Measurements from ENCODE around the gene MLANA. TPM values are rescaled to one million over a fixed set of nuclear protein-coding genes. Genes with fewer than 3 reads are reported as not detected.

The MLANA gene
- total RNA-seq, 2 experiments from 2014 or later: not detected

DNA sequence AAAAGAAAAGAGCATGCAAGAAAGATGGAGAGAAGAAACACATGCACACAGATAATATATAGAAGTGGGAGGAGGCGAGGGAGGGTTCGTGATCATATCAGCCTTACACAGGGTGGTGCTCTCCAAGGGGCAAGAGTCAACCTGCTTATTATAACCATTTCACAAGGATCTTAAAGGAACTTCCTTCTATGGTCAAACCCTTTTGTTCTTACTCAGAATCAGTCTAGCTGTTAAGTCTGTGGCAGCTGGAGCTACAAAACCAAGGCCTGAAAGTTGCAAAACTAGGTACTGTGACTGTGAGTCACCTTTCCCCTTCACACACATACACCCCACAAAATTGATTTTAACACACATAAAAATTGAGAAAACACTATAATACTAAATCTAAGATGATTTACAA, 39.2 kb upstream of the MLANA start:
- POLR2A ChIA-PET: interaction anchor here (0.6 to 1.0 kb wide), 2 partner anchors 10 to 14 kb away, joined by 3 to 6 read pairs; no protein-coding TSS in a partner anchor
- H3K27me3 Mint-ChIP-seq: no peaks in the 10 kb centered on the region
- H3K4me1 Mint-ChIP-seq: peaks cover 42% of the 10 kb centered on the region
- H3K4me3 Mint-ChIP-seq: no peak overlapping the region
- H3K36me3 Mint-ChIP-seq (ENCODE audit: low read depth): no peaks in the 10 kb centered on the region
- H3K27ac Mint-ChIP-seq: peak overlapping the region; percentile 44
- peak; percentile 65 for DNase-seq
- H3K9me3 Mint-ChIP-seq (ENCODE audit: low read depth): no peaks in the 10 kb centered on the region
- ATAC-seq: peak; percentile 87
- intact Hi-C loops (cut with DNase I, micrococcal nuclease): loop anchor here (1.0 to 5.0 kb wide), 8 partner anchors 9 to 399 kb away; partner anchors contain the start of genes CD274 (in 1 of the 2), ERMP1 (in 1 of the 2) and RIC1 (in 1 of the 2)
- CTCF ChIA-PET: interaction anchor here (1.3 to 3.0 kb wide), 5 partner anchors 9 to 197 kb away, joined by 3 to 24 read pairs (median 6); partner anchors contain the start of gene ERMP1

DNA sequence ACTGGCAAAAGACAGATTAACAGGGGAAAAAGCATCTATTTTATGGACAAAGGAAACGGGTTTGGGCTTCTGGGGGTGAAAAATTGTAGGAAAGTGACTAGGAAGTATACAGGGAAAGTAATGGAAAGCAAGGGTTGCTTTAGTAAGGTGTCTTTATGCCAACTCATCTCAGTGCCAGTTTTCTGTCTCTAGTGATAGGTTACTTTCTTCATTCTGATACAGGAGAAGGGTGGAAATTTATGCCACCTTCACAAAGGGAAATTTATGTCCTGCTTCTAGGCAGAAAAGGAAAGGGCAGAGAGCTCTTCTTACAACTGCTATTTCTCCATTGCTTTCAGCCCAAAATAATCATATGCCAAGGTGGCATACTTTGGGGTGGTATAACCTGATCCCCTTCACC, 37.7 kb upstream of the MLANA start:
- CTCF ChIA-PET: interaction anchor here (0.6 to 3.0 kb wide), 7 partner anchors 11 to 1131 kb away, joined by 3 to 24 read pairs (median 4); partner anchors contain the start of genes ERMP1 and PLGRKT
- no peaks in the 10 kb centered on the region for H3K9me3 Mint-ChIP-seq (ENCODE audit: low read depth)
- H3K4me1 Mint-ChIP-seq: peaks cover 42% of the 10 kb centered on the region
- intact Hi-C loops (cut with DNase I, micrococcal nuclease): loop anchor here (5.0 kb wide), 5 partner anchors 56 to 401 kb away; partner anchors contain the start of genes CD274 (in 1 of the 2) and RIC1 (in 1 of the 2)
- POLR2A ChIA-PET: no interaction called here
- H3K27me3 Mint-ChIP-seq: no peaks in the 10 kb centered on the region
- peak overlapping the region; percentile 32 for H3K27ac Mint-ChIP-seq
- no peak for ATAC-seq
- no peaks in the 10 kb centered on the region for H3K36me3 Mint-ChIP-seq (ENCODE audit: low read depth)
- no peak for DNase-seq
- no peak overlapping the region for H3K4me3 Mint-ChIP-seq

DNA sequence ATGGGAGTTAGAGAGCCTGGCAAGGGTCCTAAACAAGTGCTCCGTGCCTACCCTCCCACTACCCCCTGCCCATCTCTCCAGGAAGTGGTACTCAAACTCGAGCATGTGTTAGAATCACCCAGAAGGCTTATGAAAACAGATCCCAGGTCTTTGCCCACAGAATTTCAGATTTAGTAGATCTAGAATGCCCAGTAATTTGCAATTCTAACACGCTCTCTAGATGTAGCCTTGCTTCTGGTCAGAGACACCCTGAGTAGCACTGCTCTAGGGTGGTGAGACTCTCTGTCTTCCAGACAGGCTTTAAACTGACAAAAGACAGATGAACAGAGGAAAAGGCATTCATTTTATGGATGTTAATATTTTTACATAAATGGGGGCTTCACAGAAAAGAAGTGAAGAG, 37.1 kb upstream of the MLANA start:
- intact Hi-C loops (cut with DNase I, micrococcal nuclease): loop anchor here (5.0 kb wide), 5 partner anchors 56 to 401 kb away; partner anchors contain the start of genes CD274 (in 1 of the 2) and RIC1 (in 1 of the 2)
- Mint-ChIP-seq H3K27ac (peak overlapping the region; percentile 2), H3K4me1 (peaks cover 42% of the 10 kb centered on the region), H3K9me3 (ENCODE audit: low read depth) (no peaks in the 10 kb centered on the region), H3K27me3 (no peaks in the 10 kb centered on the region), H3K4me3 (no peak overlapping the region), H3K36me3 (ENCODE audit: low read depth) (no peaks in the 10 kb centered on the region)
- ChIA-PET POLR2A (interaction anchor here (0.9 to 1.2 kb wide), 2 partner anchors 11 to 225 kb away, joined by 3 to 5 read pairs; partner anchors contain the start of gene RIC1), CTCF (interaction anchor here (1.3 to 1.8 kb wide), 4 partner anchors 11 to 32 kb away, joined by 5 to 8 read pairs (median 6); partner anchors contain the start of gene ERMP1)
- DNase-seq: no peak
- no peak for ATAC-seq

DNA sequence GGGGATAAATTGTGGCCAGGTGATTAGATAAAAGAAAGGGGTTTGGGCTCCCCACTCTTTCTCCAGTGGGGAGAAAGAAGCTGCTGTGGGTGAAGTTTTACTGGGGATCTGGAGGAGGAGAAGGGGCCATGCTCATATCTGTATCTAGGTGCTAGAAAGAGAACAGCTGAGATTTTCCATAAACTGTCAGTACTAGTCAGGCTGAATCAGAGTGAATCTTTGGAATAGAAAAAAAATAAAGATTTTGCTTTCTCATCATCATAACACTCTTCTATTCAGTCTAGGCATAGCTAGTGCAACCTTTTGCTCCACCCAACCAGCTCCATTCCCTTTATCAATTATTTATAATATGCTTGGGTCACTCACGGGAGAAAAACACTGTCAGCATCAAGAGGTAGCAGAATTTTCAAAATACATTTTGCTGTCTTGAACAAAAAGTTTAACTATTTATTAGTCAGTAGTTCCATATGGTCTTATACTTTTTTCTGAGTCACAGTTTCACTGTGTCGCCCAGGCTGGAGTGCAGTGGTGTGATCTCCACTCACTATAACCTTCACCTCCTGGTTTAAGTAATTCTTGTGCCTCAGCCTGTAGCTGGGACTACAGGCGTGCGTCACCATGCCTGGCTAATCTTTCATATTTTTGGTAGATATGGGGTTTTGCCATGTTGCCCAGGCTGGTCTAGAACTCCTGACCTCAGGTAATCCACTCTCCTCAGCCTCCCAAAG, 36.5 kb upstream of the MLANA start:
- no peak overlapping the region for H3K4me3 Mint-ChIP-seq
- no peaks in the 10 kb centered on the region for H3K9me3 Mint-ChIP-seq (ENCODE audit: low read depth)
- ChIA-PET POLR2A (interaction anchor here (0.6 to 1.2 kb wide), 3 partner anchors 12 to 226 kb away, joined by 3 to 5 read pairs (median 5); partner anchors contain the start of gene RIC1), CTCF (interaction anchor here (1.3 to 1.8 kb wide), 4 partner anchors 12 to 31 kb away, joined by 5 to 8 read pairs (median 6); partner anchors contain the start of gene ERMP1)
- intact Hi-C loops (cut with DNase I, micrococcal nuclease): loop anchor here (5.0 kb wide), 5 partner anchors 57 to 402 kb away; partner anchors contain the start of genes CD274 (in 1 of the 2) and RIC1 (in 1 of the 2)
- H3K4me1 Mint-ChIP-seq: peaks cover 42% of the 10 kb centered on the region
- peak overlapping the region; percentile 2 for H3K27ac Mint-ChIP-seq
- DNase-seq: peak; percentile 35
- no peaks in the 10 kb centered on the region for H3K27me3 Mint-ChIP-seq
- ATAC-seq: peak; percentile 57
- H3K36me3 Mint-ChIP-seq (ENCODE audit: low read depth): no peaks in the 10 kb centered on the region

DNA sequence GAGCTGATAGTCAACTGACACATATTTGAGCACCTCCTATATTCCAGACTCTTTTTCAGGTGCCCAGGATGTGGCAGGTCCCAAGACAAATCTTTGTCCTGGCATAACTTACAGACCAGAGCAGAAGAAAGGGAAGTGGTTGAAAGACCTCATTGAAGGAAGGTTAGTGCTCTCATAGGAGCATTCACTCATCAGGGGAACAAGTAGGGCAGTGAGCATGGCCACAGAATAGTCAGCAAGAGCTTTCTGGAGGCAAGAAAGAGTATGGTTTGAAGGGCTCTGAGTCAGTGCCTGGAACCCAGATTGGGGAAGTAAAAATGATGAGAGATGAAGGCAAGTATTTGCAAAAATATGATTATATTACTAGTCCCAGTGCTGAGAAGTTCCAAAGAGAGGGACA, 32.8 kb upstream of the MLANA start:
- Mint-ChIP-seq H3K27ac (no peak overlapping the region), H3K4me1 (peaks cover 19% of the 10 kb centered on the region), H3K4me3 (no peak overlapping the region), H3K36me3 (ENCODE audit: low read depth) (no peaks in the 10 kb centered on the region), H3K9me3 (ENCODE audit: low read depth) (no peaks in the 10 kb centered on the region), H3K27me3 (no peaks in the 10 kb centered on the region)
- CTCF ChIA-PET: interaction anchor here (0.8 to 1.1 kb wide), 2 partner anchors 25 to 448 kb away, joined by 3 read pairs; partner anchors contain the start of gene ERMP1
- ATAC-seq (no peak), DNase-seq (no peak)
- intact Hi-C loops (cut with DNase I, micrococcal nuclease): no loop called here
- POLR2A ChIA-PET: no interaction called here

DNA sequence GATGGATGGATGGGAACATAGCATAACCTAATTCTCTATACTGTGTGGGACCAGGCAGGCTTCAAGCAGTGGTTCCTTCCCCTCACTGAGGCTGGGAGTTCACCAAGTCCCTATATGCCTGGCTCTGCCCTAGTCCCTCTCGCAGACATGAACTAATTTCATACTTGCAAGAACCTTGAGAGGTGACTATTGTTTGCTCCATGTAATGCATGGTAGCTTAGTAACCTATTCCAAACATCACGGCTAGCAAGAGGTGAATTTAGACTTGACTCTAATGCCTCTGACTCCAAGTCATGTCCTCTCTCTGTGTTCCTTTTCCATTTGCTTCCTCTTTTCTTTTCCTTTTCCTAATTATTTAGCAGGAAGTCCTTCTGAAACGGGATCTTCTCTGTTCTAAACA, 31.9 kb upstream of the MLANA start:
- intact Hi-C loops (cut with DNase I, micrococcal nuclease): no loop called here
- no peaks in the 10 kb centered on the region for H3K9me3 Mint-ChIP-seq (ENCODE audit: low read depth)
- CTCF ChIA-PET: interaction anchor here (0.7 to 0.8 kb wide), 2 partner anchors 12 to 25 kb away, joined by 3 read pairs; no protein-coding TSS in a partner anchor
- ATAC-seq: no peak
- H3K27me3 Mint-ChIP-seq: no peaks in the 10 kb centered on the region
- H3K36me3 Mint-ChIP-seq (ENCODE audit: low read depth): no peaks in the 10 kb centered on the region
- peaks cover 10% of the 10 kb centered on the region for H3K4me1 Mint-ChIP-seq
- POLR2A ChIA-PET: no interaction called here
- no peak overlapping the region for H3K4me3 Mint-ChIP-seq
- no peak for DNase-seq
- H3K27ac Mint-ChIP-seq: no peak overlapping the region

DNA sequence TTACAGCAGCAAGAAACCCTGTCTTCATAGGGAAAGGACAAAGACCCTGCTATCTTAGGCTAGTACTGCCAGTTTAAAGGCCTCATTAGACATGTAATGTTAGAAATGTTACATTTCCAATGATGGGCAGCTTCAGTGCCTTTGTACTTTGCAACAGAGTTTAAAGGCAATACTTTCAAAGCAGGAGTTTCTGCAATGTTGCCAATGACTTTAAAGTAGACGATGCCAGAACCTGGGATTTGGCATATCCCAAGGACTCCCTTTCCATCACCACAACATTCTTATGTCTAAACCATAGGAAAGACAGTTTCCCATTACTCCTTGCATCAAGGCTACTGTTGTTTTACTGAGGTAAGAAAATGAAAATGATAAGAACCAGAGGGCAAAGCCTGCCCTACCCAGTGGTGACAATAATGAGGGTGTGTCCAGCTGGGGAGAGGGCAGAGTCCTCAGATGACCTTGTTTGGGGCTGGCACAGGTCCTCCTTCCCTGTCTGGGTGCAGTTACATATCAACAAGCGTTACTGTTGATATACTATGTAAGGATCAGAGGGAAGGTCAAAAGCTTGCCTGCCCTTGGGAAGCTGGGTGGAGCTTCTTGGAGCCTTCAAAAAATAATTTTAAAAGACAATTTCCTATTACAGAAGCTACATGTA, 27.5 kb upstream of the MLANA start:
- Mint-ChIP-seq H3K4me3 (no peak overlapping the region), H3K9me3 (ENCODE audit: low read depth) (no peaks in the 10 kb centered on the region), H3K36me3 (ENCODE audit: low read depth) (no peaks in the 10 kb centered on the region), H3K27me3 (no peaks in the 10 kb centered on the region), H3K27ac (no peak overlapping the region), H3K4me1 (no peaks in the 10 kb centered on the region)
- POLR2A ChIA-PET: no interaction called here
- ATAC-seq (no peak), DNase-seq (no peak)
- CTCF ChIA-PET: interaction anchor here (0.6 to 1.8 kb wide), 4 partner anchors 11 to 209 kb away, joined by 3 to 5 read pairs (median 3); partner anchors contain the start of gene ERMP1
- intact Hi-C loops (cut with DNase I, micrococcal nuclease): no loop called here

DNA sequence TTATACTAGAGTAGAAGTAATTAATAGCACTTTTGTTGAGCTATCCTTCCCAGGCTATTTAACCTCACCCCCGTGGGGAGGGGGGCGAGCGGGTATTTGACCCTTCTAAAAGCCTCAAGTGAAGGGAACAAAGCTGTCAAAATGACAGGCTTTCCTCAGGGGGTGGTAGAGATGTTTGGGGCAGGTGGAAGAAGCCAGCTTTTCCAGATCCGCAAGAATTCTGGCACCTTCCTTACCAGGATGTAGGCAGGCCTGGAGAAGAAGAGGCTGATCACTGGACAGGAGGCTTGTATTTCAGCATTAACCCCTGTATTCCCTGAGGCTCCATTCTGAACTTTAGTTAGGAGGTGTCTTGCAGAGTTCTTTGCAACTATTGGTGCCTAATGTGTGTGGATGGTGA, 26.2 kb upstream of the MLANA start:
- Mint-ChIP-seq H3K4me1 (no peaks in the 10 kb centered on the region), H3K9me3 (ENCODE audit: low read depth) (no peaks in the 10 kb centered on the region), H3K36me3 (ENCODE audit: low read depth) (no peaks in the 10 kb centered on the region), H3K27ac (no peak overlapping the region), H3K27me3 (no peaks in the 10 kb centered on the region), H3K4me3 (no peak overlapping the region)
- ATAC-seq: no peak
- intact Hi-C loops (cut with DNase I, micrococcal nuclease): no loop called here
- POLR2A ChIA-PET: no interaction called here
- DNase-seq: no peak
- CTCF ChIA-PET: interaction anchor here (0.7 to 1.0 kb wide), 5 partner anchors 12 to 448 kb away, joined by 3 to 4 read pairs (median 3); no protein-coding TSS in a partner anchor

DNA sequence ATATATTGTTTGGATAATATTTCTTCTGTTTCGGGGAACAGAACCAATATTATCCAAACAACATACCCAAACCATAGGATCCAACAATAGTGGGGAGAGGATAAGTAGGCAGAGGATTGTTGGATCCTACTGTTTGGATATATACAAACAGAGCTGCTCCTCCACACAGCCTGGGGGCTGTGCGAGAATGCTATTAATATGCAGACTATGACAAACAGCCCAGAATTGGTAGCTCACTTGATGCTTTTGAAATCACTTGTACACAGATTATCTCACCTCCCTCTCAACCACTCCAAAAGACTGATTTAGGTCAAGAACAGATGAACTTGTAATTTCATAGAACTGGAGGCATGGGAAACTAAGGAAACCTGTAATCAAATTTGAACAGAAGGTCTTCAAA, 24.4 kb upstream of the MLANA start:
- ChIA-PET CTCF (interaction anchor here (0.7 to 0.9 kb wide), 2 partner anchors 20 to 465 kb away, joined by 3 to 4 read pairs; no protein-coding TSS in a partner anchor), POLR2A (interaction anchor here (0.6 kb wide), 1 partner anchor 15 kb away, joined by 3 read pairs; no protein-coding TSS in a partner anchor)
- no peak for ATAC-seq
- no peak overlapping the region for H3K4me3 Mint-ChIP-seq
- H3K9me3 Mint-ChIP-seq (ENCODE audit: low read depth): no peaks in the 10 kb centered on the region
- no peaks in the 10 kb centered on the region for H3K36me3 Mint-ChIP-seq (ENCODE audit: low read depth)
- H3K27me3 Mint-ChIP-seq: no peaks in the 10 kb centered on the region
- DNase-seq: no peak
- peaks cover 4% of the 10 kb centered on the region for H3K4me1 Mint-ChIP-seq
- no peak overlapping the region for H3K27ac Mint-ChIP-seq
- intact Hi-C loops (cut with DNase I, micrococcal nuclease): no loop called here

DNA sequence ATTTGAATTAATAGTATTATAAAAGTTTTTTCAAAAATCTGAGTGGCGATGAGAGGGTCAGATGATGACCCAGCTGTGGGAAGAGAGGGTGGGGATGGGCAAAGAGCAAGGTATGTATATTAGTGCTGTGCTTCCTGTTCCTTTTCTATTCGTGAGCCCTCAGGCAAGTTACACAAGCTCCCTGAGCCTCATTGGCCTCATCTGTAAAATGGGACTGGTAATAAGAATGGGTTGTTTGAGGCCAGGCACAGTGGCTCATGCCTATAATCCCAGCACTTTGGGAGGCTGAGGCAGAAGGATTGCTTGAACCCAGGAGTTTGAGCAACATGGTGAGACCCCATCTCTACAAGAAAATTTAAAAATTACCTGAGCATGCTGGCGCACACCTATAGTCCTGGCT, 24.0 kb upstream of the MLANA start:
- CTCF ChIA-PET: interaction anchor here (0.7 kb wide), 1 partner anchor 465 kb away, joined by 3 read pairs; no protein-coding TSS in a partner anchor
- Mint-ChIP-seq H3K4me3 (no peak overlapping the region), H3K36me3 (ENCODE audit: low read depth) (no peaks in the 10 kb centered on the region), H3K27me3 (no peaks in the 10 kb centered on the region), H3K4me1 (peaks cover 4% of the 10 kb centered on the region), H3K27ac (no peak overlapping the region), H3K9me3 (ENCODE audit: low read depth) (no peaks in the 10 kb centered on the region)
- ATAC-seq (no peak), DNase-seq (no peak)
- POLR2A ChIA-PET: no interaction called here
- intact Hi-C loops (cut with DNase I, micrococcal nuclease): no loop called here

DNA sequence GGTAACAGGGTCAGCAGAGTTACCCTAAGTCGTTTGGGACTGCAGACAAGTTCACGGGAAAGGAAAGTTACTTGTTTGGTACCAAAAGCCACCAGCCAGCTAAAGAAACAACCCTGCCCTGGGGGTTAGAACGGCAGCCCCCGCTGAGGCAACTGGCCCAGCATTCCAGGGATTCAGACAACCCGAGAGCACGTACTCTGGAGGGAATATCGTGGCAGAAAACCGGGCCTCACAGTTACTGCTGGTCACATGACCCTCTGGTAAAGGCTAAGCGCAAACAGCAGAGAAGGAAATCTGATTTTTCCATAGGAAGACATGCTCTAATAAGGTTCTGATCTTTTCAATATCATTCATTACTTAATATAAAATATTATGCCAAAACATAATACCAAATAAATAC, 22.5 kb upstream of the MLANA start:
- ATAC-seq (no peak), DNase-seq (no peak)
- no peaks in the 10 kb centered on the region for H3K36me3 Mint-ChIP-seq (ENCODE audit: low read depth)
- intact Hi-C loops (cut with DNase I, micrococcal nuclease): no loop called here
- CTCF ChIA-PET: interaction anchor here (0.9 to 2.0 kb wide), 3 partner anchors 11 to 186 kb away, joined by 3 to 10 read pairs (median 4); no protein-coding TSS in a partner anchor
- no peaks in the 10 kb centered on the region for H3K27me3 Mint-ChIP-seq
- no peak overlapping the region for H3K27ac Mint-ChIP-seq
- H3K4me1 Mint-ChIP-seq: peaks cover 4% of the 10 kb centered on the region
- no peaks in the 10 kb centered on the region for H3K9me3 Mint-ChIP-seq (ENCODE audit: low read depth)
- no peak overlapping the region for H3K4me3 Mint-ChIP-seq
- POLR2A ChIA-PET: no interaction called here
